K562 (cell line): Measurements from ENCODE around the gene ZBTB16. TPM values are rescaled to one million over a fixed set of nuclear protein-coding genes. Genes with fewer than 3 reads are reported as not detected.

Experiments used
- ATAC-seq: fragments of 200-7000 bp; cut with Tn5 transposase; 3 replicates; pipeline ENCODE4 v1.9.1; 2020; ENCODE audit warnings: moderate library complexity
- BruUV-seq: library from RNA; stranded (reverse); fragments of 400-500 nt; replicated peaks from 2 replicates; lab custom pipeline; 2021; lab: Mats Ljungman, UMichigan
- CTCF ChIA-PET: fragments of 300-600 bp; formaldehyde crosslinking; extraction: SDS; loops from one replicate; lab custom pipeline; 2021; ENCODE audit warnings: low intra/inter-chr PET ratio; lab: Yijun Ruan, JAX
- POLR2A ChIA-PET: fragments of 300-600, 350-650 bp; sonication (Branson Sonifier 250); formaldehyde crosslinking; extraction: SDS; loops from one replicate; lab custom pipeline; 2021; ENCODE audit warnings: antibody characterized with exemption, inconsistent platforms; lab: Yijun Ruan, JAX
- DNase-seq, 4 experiments: peaks; one replicate each; pipeline versions ENCODE4 v3.0.0 to v3.0.0-alpha.2; 2011 to 2018; ENCODE audit warnings: low spot score in 3 of 4, mixed read lengths in 3 of 4; ENCODE audit errors: extremely low read depth in 1 of 4
- FAIRE-seq: peaks from 2 replicates; lab custom pipeline; 2011; peaks lifted over from hg19 to GRCh38; lab: Jason Lieb, UNC
- H2AFZ ChIP-seq: 2 replicates; pipeline ENCODE4 v1.6.0; 2011; ENCODE audit warnings: low read depth, low read length, control low read depth, inconsistent platforms
- H3K27ac ChIP-seq: fragments of 200-600 bp; 3 replicates; pipeline ENCODE4 v1.8.0; 2011; ENCODE audit warnings: low read depth, mild to moderate bottlenecking, control low read depth, inconsistent platforms, low read length, moderate library complexity, mixed read lengths; ENCODE audit errors: extremely low read depth
- H3K27me3 ChIP-seq, 2 experiments: fragments of 300-600 bp in 1 of 2; 2 replicates in 1 of 2; 3 replicates in 1 of 2; pipeline versions ENCODE4 v1.6.0 to v1.8.0; 2011; ENCODE audit warnings: inconsistent platforms in 2 of 2, low read length in 2 of 2, mild to moderate bottlenecking in 1 of 2, mixed read lengths in 1 of 2, moderate library complexity in 1 of 2; ENCODE audit not compliant: control insufficient read depth in 2 of 2, insufficient read depth in 2 of 2
- H3K36me3 ChIP-seq: fragments of 300-600 bp; 3 replicates; pipeline ENCODE4 v1.8.0; 2011; ENCODE audit warnings: mild to moderate bottlenecking, low read length, inconsistent platforms; ENCODE audit not compliant: control insufficient read depth, insufficient read depth
- H3K4me1 ChIP-seq, 2 experiments: fragments of 200-600 bp in 1 of 2; replicated peaks in 1 of 2; 2 replicates in 1 of 2; 3 replicates in 1 of 2; pipeline versions ENCODE4 v1.5.1 to v1.8.0; 2011; ENCODE audit warnings: inconsistent platforms in 2 of 2, low read length in 2 of 2, mild to moderate bottlenecking in 1 of 2, mixed read lengths in 1 of 2, moderate library complexity in 1 of 2; ENCODE audit not compliant: control insufficient read depth in 2 of 2, insufficient read depth in 2 of 2
- H3K4me2 ChIP-seq: 2 replicates; pipeline ENCODE4 v1.6.1; 2011; ENCODE audit warnings: low read length, control low read depth, inconsistent platforms, mixed read lengths; ENCODE audit not compliant: insufficient read depth
- H3K4me3 ChIP-seq: fragments of 200-600 bp; sonication (generic), shearing (Covaris generic); 2 replicates; pipeline ENCODE4 v1.5.1; 2016; ENCODE audit warnings: control low read depth, inconsistent platforms
- H3K79me2 ChIP-seq: fragments of 200-600 bp; 3 replicates; pipeline ENCODE4 v1.8.0; 2011; ENCODE audit warnings: low read length, inconsistent platforms; ENCODE audit not compliant: control insufficient read depth, insufficient read depth
- H3K9ac ChIP-seq, 2 experiments: 2 replicates each; pipeline versions ENCODE4 v1.6.0 to v1.6.1; 2011; ENCODE audit warnings: low read depth in 2 of 2, low read length in 2 of 2, control low read depth in 1 of 2, inconsistent platforms in 1 of 2, mild to moderate bottlenecking in 1 of 2, mixed read lengths in 1 of 2; ENCODE audit not compliant: insufficient read depth in 1 of 2
- H3K9me1 ChIP-seq: one replicate; pipeline ENCODE4 v1.6.0; 2011; ENCODE audit warnings: inconsistent platforms, mild to moderate bottlenecking, low read length, moderate library complexity; ENCODE audit not compliant: control insufficient read depth, insufficient read depth
- H3K9me3 ChIP-seq: replicated peaks from 2 replicates; pipeline ENCODE4 v1.5.1; 2011; ENCODE audit warnings: low read depth, low read length, inconsistent platforms; ENCODE audit not compliant: control insufficient read depth, insufficient read depth
- H4K20me1 ChIP-seq: replicated peaks from 2 replicates; pipeline ENCODE4 v1.6.1; 2011; ENCODE audit warnings: low read length, inconsistent platforms, mixed read lengths; ENCODE audit not compliant: control insufficient read depth, insufficient read depth
- DEAF1 ChIP-seq: fragments of 450-650 bp; formaldehyde crosslinking; IDR thresholded peaks from 2 replicates; pipeline ENCODE4 v1.4.0; 2020; ENCODE audit warnings: mild to moderate bottlenecking, moderate library complexity
- DPF2 ChIP-seq: fragments of 450-650 bp; IDR thresholded peaks from 2 replicates; pipeline ENCODE4 v1.6.1; 2016
- HDAC2 ChIP-seq: fragments of 450-650 bp; IDR thresholded peaks from 2 replicates; pipeline ENCODE4 v1.6.1; 2016; ENCODE audit warnings: mild to moderate bottlenecking
- HNRNPL ChIP-seq: fragments of 200-400 bp; formaldehyde crosslinking; IDR thresholded peaks from 2 replicates; pipeline ENCODE4 v1.6.1; 2017; ENCODE audit warnings: low read depth, mild to moderate bottlenecking, low read length
- JUN ChIP-seq, 2 experiments: sonication (generic) in 1 of 2; formaldehyde crosslinking in 1 of 2; IDR thresholded peaks; 2 replicates each; pipeline versions ENCODE4 v1.6.1 to v1.8.0; 2012 to 2022; ENCODE audit warnings: borderline replicate concordance in 2 of 2, mild to moderate bottlenecking in 2 of 2, improper control_type of control experiment in 1 of 2, low read depth in 1 of 2, low read length in 1 of 2, missing genetic modification reagents in 1 of 2
- MCM3 ChIP-seq: fragments of 450-650 bp; IDR thresholded peaks from 2 replicates; pipeline ENCODE4 v1.6.1; 2016
- NFIC ChIP-seq: fragments of 450-650 bp; IDR thresholded peaks from 2 replicates; pipeline ENCODE4 v1.6.1; 2017; ENCODE audit warnings: mild to moderate bottlenecking, inconsistent platforms
- NONO ChIP-seq, 2 experiments: fragments of 200-400 bp in 1 of 2; fragments of 450-650 bp in 1 of 2; formaldehyde crosslinking in 1 of 2; IDR thresholded peaks; 2 replicates each; pipeline ENCODE4 v1.6.1; 2017; ENCODE audit warnings: low read depth in 2 of 2, mild to moderate bottlenecking in 2 of 2, moderate library complexity in 2 of 2, low read length in 1 of 2
- NRF1 ChIP-seq, 2 experiments: fragments of 450-650 bp; IDR thresholded peaks in 1 of 2; conservative IDR thresholded peaks in 1 of 2; 2 replicates each; pipeline ENCODE4 v1.6.1; 2014; ENCODE audit warnings: mild to moderate bottlenecking in 2 of 2
- PML ChIP-seq: IDR thresholded peaks from 2 replicates; pipeline ENCODE4 v1.6.1; 2012; ENCODE audit warnings: low read length, inconsistent platforms
- RAD51 ChIP-seq: fragments of 450-650 bp; IDR thresholded peaks from 2 replicates; pipeline ENCODE4 v1.7.1; 2016; ENCODE audit warnings: low read depth, mild to moderate bottlenecking, borderline replicate concordance
- RCOR1 ChIP-seq, 2 experiments: IDR thresholded peaks; 2 replicates each; pipeline ENCODE4 v1.6.1; 2012; ENCODE audit warnings: low read depth in 2 of 2, low read length in 2 of 2, borderline replicate concordance in 1 of 2, improper control_type of control experiment in 1 of 2
- ZNF431 ChIP-seq: sonication (generic); formaldehyde crosslinking; IDR thresholded peaks from 2 replicates; pipeline ENCODE4 v1.8.0; 2022; ENCODE audit warnings: mild to moderate bottlenecking, missing genetic modification reagents
- ZNF561 ChIP-seq: fragments of 450-650 bp; formaldehyde crosslinking; conservative IDR thresholded peaks from 2 replicates; pipeline ENCODE4 v1.4.0; 2020; ENCODE audit warnings: mild to moderate bottlenecking, moderate library complexity
- WGBS: fragments of 100-300 bp; shearing (Covaris generic); methylation state at CpG from one replicate; pipeline ENCODE4 v1.1.6; 2016; ENCODE audit warnings: low coverage, mixed read lengths; ENCODE audit not compliant: insufficient coverage; ENCODE audit errors: missing lambda C conversion rate; 5-methylcytosine and 5-hydroxymethylcytosine counted together
- in situ Hi-C: fragments of 300-500 bp; cut with MboI; formaldehyde crosslinking; loops from 4 replicates; pipeline ENCODE4 v1.15.0; 2018; ENCODE audit warnings: inconsistent platforms, mixed read lengths
- intact Hi-C: fragments of 100-400 bp; cut with micrococcal nuclease; formaldehyde crosslinking; loops from 2 replicates; pipeline ENCODE4 v1.14.2; 2022
- polyA plus RNA-seq, 8 experiments: library from polyadenylated mRNA; depleted of rRNA in 4 of 8; stranded (reverse) in 5 of 8; unstranded in 3 of 8; fragments of >200 nt; fragmentation: Nextera tagmentation in 2 of 8; fragmentation: Illumina TruSeq in 1 of 8; extraction: Ambion mirVana in 2 of 8; extraction: Trizol in 1 of 8; gene quantifications; 2 replicates each; pipeline versions ENCODE4 v1.2.1 to v1.2.3, GENCODE V29; 2011 to 2014; ENCODE audit warnings: inconsistent platforms in 1 of 8, missing spikeins in 1 of 8
- total RNA-seq, 7 experiments: library from RNA; depleted of rRNA in 6 of 7; stranded (reverse); fragments of >200 nt in 6 of 7; fragmentation: Illumina TruSeq in 2 of 7; extraction: Trizol in 2 of 7; gene quantifications; 2 replicates each; pipeline versions ENCODE4 v1.2.1 to v1.2.3, GENCODE V29; 2011 to 2021; ENCODE audit warnings: low replicate concordance in 1 of 7
- TF ChIP-seq, protein P1 (sequence below): IDR thresholded peaks from 2 replicates; pipeline ENCODE4 v1.6.1; 2016; ENCODE audit warnings: missing genetic modification characterization, missing compliant biosample characterization
- TF ChIP-seq, protein P2 (sequence below), 2 experiments: fragments of 450-650 bp; IDR thresholded peaks; 2 replicates each; pipeline ENCODE4 v1.6.1; 2018; ENCODE audit warnings: mild to moderate bottlenecking in 2 of 2, low read depth in 1 of 2; ENCODE audit not compliant: partially characterized antibody in 2 of 2

Gene ZBTB16
- total and polyA plus RNA-seq, 9 of the 15 experiments (the other 6 are each of a cell fraction or from before 2014, with no cell fraction given) = 0.06 to 0.40 (median 0.24) TPM; not detected in 4

DNA sequence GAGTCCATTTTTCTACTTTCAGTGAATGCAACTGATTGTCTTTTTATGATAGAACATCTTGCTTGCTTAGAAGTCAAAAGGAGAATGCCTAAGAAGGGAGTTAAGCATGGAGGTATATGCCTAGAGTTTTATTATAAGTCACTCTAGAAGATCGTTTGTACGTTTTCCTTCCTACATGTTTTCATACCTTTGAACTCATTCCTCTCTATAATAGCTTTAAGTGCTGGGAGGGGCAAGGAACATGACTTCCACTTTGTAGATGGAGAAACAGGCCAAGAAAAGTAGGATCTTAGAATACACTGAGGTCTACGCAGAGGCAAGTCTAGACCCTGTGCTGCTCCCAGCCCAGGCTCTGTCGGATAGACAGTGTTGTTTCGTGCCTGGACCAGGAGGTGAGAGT, 114.3 kb downstream of the ZBTB16 start:
- Histone ChIP-seq H4K20me1 (no peaks in the 10 kb centered on the region), H3K27ac (no peak overlapping the region)
- in situ Hi-C loops = no loop called here
- TF ChIP-seq ZNF431 (CRISPR knock-in tag) (no peak), HNRNPL (no peak), DPF2 (no peak), NFIC (no peak), MCM3 (no peak), NONO (IDR thresholded peaks at IDR 0.05; ENCODE audit: low read depth in 2 of 2, low read length in 1 of 2) (no peak), DEAF1 (CRISPR knock-in tag) (no peak), ZNF561 (CRISPR knock-in tag) (no peak), NRF1 (conservative IDR thresholded peaks at IDR 0.05 in 1 of 2, IDR thresholded peaks at IDR 0.05 in 1 of 2) (no peak), PML (no peak), RAD51 (no peak), JUN (IDR thresholded peaks at IDR 0.05; ENCODE audit: borderline replicate concordance, low read depth, low read length) (no peak), JUN (CRISPR knock-in tag; IDR thresholded peaks at IDR 0.05; ENCODE audit: borderline replicate concordance) (no peak), HDAC2 (no peak), RCOR1 (IDR thresholded peaks at IDR 0.05; ENCODE audit: borderline replicate concordance in 1 of 2, low read depth in 2 of 2, low read length in 2 of 2) (no peak)
- TF ChIP-seq, protein P1, sequence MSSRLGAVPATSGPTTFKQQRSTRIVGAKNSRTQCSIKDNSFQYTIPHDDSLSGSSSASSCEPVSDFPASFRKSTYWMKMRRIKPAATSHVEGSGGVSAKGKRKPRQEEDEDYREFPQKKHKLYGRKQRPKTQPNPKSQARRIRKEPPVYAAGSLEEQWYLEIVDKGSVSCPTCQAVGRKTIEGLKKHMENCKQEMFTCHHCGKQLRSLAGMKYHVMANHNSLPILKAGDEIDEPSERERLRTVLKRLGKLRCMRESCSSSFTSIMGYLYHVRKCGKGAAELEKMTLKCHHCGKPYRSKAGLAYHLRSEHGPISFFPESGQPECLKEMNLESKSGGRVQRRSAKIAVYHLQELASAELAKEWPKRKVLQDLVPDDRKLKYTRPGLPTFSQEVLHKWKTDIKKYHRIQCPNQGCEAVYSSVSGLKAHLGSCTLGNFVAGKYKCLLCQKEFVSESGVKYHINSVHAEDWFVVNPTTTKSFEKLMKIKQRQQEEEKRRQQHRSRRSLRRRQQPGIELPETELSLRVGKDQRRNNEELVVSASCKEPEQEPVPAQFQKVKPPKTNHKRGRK (tag) = no peak
- TF ChIP-seq, protein P2, sequence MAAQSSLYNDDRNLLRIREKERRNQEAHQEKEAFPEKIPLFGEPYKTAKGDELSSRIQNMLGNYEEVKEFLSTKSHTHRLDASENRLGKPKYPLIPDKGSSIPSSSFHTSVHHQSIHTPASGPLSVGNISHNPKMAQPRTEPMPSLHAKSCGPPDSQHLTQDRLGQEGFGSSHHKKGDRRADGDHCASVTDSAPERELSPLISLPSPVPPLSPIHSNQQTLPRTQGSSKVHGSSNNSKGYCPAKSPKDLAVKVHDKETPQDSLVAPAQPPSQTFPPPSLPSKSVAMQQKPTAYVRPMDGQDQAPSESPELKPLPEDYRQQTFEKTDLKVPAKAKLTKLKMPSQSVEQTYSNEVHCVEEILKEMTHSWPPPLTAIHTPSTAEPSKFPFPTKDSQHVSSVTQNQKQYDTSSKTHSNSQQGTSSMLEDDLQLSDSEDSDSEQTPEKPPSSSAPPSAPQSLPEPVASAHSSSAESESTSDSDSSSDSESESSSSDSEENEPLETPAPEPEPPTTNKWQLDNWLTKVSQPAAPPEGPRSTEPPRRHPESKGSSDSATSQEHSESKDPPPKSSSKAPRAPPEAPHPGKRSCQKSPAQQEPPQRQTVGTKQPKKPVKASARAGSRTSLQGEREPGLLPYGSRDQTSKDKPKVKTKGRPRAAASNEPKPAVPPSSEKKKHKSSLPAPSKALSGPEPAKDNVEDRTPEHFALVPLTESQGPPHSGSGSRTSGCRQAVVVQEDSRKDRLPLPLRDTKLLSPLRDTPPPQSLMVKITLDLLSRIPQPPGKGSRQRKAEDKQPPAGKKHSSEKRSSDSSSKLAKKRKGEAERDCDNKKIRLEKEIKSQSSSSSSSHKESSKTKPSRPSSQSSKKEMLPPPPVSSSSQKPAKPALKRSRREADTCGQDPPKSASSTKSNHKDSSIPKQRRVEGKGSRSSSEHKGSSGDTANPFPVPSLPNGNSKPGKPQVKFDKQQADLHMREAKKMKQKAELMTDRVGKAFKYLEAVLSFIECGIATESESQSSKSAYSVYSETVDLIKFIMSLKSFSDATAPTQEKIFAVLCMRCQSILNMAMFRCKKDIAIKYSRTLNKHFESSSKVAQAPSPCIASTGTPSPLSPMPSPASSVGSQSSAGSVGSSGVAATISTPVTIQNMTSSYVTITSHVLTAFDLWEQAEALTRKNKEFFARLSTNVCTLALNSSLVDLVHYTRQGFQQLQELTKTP (IDR thresholded peaks at IDR 0.05; ENCODE audit: low read depth in 1 of 2, partially characterized antibody in 2 of 2) = no peak
- TF ChIP-seq, all 486 proteins: peak for 0
- ChIA-PET CTCF (no interaction called here), POLR2A (interaction anchor here (0.6 to 1.6 kb wide), 2 partner anchors 10 to 136 kb away, joined by 3 to 6 read pairs; no protein-coding TSS in a partner anchor)
- Histone ChIP-seq H3K9me1 (no peaks in the 10 kb centered on the region), H3K27me3 (peaks cover 27 to 66% of the 10 kb centered on the region in 2 experiments; a peak in 4 of 5 replicates), H3K4me2 (no peak overlapping the region), H3K9ac (no peak overlapping the region), H3K4me1 (no peaks in the 10 kb centered on the region; a peak in 1 of 5 replicates), H3K79me2 (no peaks in the 10 kb centered on the region), H2AFZ (no peak overlapping the region), H3K36me3 (no peaks in the 10 kb centered on the region), H3K4me3 (no peak overlapping the region), H3K9me3 (no peaks in the 10 kb centered on the region)
- no peak for DNase-seq
- no peak for ATAC-seq
- FAIRE-seq = no peak
- intact Hi-C loops = no loop called here
- 24% methylated on average over 5 of the region's 5 CpGs for WGBS
- no TSS peak for BruUV-seq
